GM12801 (cell line): ENCODE data around the gene SIL1.

Experiments used
- TF ChIP-seq, protein P1 (sequence below): IDR thresholded peaks from one replicate; pipeline ENCODE4 v1.5.1; 2011; ENCODE audit warnings: control low read depth; ENCODE audit not compliant: insufficient read length; ENCODE audit errors: extremely low read depth

Gene SIL1

DNA sequence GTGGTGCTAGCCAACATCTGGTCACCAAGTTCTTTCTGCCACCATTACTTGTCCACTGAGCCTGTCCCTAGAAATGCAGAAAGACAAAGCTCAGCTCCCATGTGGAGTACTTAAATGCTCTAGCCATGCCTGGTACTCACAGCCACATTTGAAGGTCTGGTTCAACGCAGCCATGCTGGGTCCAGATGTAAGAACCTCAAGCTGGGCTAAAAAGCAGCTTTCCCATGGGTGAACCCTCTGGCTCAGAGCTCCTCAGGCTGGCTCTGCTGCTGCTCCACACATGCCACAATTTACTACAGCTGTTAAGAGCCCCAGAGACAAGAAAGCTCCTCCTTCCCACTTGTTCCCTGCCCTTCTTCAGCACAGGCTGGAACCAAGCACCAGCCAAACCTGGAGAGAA, 225.9 kb downstream of the SIL1 start:
- TF ChIP-seq, protein P1, sequence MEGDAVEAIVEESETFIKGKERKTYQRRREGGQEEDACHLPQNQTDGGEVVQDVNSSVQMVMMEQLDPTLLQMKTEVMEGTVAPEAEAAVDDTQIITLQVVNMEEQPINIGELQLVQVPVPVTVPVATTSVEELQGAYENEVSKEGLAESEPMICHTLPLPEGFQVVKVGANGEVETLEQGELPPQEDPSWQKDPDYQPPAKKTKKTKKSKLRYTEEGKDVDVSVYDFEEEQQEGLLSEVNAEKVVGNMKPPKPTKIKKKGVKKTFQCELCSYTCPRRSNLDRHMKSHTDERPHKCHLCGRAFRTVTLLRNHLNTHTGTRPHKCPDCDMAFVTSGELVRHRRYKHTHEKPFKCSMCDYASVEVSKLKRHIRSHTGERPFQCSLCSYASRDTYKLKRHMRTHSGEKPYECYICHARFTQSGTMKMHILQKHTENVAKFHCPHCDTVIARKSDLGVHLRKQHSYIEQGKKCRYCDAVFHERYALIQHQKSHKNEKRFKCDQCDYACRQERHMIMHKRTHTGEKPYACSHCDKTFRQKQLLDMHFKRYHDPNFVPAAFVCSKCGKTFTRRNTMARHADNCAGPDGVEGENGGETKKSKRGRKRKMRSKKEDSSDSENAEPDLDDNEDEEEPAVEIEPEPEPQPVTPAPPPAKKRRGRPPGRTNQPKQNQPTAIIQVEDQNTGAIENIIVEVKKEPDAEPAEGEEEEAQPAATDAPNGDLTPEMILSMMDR = no peak

DNA sequence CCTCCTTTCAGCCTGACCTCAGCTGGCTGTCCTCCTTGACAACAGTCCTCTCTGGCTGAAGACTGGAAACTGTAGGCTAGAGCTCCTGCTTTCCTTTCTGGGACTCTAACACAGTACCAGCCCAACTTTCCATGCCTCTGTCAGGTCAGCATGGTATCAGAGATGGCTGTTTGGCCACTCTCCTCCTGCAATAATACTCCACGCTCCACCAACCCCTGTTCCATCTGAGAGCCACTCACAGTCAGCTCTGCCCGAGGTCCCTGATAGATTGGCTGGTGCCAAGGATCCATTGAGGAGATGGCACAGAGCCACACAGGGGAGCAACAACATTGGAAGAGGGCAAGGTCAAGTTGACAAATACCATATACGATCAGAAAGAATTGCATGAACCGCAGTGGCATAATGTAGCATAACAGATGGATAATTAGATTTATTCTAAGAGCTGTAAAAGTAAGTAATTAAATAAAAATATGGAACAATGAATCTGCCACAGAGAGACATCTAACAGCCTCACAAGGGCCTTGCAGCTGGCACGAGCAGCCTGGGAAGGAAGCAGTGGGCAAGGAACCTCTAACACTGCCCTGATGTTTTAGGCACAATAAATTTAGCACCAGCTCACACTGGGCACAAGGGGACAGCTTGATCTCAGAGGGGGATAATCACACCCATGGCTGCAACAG, 228.7 kb downstream of the SIL1 start:
- TF ChIP-seq, protein P1 = no peak

DNA sequence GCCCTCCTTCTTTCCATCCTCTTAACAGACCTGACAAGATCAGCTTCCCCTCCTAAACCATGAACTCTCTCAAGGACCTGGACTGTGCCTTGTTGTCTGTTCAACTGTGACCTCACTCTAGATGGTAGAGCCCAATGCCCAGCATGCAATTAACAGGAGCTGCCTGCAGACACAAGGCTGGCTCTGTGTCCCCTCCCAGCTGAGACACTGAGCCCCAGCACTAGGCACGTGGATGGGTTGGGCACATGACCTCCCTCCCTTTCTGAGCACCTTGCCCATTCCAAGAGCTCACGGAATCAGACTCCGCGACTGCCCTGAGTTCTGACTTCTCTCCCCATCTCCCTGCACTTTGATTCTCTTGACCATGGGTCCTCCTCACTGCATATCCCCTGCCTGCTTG, 229.6 kb downstream of the SIL1 start:
- TF ChIP-seq, protein P1 = no peak

DNA sequence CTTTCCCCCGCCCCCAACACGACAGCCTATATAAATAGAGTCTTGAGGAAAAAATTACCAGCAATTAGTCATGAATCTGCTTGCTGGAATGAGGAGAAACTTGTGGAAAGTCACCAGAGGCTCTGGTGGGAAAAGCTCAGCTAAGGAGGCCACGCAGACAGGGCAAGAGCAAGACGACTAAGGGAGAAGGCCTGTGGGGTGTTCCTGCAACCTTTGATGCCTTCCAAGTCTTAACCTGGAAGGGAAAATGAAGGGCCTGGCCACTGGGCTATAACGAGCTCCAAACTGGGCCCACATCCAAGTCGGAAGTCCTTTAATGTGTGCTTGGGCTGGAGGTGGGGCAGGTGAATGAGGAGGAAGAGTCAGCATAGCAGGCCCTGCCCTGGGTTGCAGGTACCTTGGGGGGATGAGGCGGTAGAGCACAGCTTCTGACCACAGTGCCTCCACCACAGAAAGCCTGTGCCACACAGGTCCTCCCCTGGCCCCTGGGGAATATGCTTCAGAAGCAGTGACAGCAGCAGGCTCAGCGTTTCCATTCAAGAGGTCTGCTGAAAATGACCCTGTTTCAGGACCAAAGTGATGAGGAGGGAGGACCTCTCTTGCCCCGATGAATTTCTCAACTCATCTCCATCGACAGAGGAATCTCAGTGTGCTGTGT, 230.2 kb downstream of the SIL1 start:
- TF ChIP-seq, protein P1 = no peak

DNA sequence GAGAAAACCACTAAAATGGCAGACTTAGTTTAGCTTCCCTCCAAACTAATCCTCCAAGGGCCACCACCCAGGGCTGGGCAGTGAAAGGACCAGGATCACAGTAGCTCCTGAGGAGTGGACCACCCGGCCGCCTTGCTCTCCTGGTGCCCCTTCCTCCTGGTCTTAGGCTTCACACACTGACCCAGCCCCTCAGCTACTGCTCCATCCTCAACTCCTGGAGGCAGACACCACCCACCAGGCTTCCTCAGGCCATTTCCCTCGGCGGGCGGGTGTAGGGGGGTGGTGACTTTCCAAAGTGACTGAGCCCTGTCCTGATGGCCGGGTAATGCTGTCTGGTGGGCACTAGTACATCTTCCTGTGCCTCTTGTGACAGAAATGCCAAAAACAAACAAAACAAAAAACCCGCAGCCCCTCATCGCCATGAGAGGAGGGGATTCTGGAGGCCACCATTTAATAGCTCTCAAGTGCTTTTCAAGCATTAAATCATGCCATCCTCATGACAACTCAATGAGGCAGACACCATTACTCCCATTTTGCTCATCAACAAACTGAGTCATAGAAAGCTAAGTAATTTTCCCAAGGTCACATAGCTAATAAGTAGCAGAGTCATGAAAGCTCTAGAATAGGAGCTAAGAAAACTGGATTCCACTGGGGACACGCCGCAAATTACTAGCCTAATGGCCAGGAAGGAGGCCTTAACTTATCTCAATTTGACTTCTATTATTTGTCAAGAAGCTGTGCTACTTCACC, 231.8 kb downstream of the SIL1 start:
- TF ChIP-seq, protein P1 = no peak

DNA sequence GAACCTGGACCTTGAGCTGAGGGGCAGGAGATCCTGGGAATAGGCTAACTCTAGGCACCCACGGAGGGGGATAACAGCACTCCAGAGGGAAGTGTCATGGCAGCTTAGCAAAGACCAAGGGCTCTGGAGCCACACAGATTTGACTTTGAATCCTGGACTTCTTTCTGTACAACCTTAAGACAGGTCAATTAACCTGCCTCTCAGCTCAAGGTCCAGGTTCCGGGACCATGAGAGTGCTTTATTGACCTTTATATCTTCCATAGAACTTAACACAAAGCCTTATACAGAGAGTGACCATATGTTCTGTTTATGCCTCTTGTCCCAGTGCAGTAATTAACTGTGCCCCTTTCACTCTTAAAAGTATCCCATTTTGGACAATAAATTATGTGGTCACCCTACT, 232.5 kb downstream of the SIL1 start:
- TF ChIP-seq, protein P1 = no peak

DNA sequence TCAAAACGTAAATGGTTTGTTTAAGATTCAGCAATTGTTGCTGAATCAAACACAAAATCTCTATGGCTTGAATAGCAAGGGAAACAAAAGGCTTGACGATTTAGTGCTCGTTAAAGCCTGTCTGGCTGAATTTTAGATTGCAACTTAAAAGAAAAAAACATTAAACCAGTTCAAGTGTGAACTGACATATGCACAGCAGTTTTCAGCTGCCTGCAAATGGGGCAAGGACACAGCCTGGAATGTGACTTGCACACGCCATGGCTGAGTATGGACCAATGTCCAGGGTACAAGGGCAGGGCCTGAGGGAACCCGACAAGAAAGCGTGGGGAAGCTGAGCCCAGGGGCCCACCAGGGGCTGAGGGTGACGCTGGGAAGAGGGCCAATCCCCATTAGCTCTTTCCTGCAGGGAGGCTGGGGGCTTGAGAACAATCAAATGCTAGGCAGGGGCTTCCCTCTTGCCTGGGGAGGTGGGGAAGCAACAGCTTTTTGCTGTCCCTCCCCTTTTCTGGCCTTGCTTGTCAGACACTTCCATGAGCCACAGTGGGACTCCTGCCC, 233.4 kb downstream of the SIL1 start:
- TF ChIP-seq, protein P1 = no peak
